WTC11 (cell line): ENCODE data around the gene CLCN6. TPM values are rescaled to one million over a fixed set of nuclear protein-coding genes. Genes with fewer than 3 reads are reported as not detected.

Experiments used
- ATAC-seq: fragments of 200-7000 bp; cut with Tn5 transposase; 2 replicates; pipeline ENCODE4 v1.10.0; 2021; ENCODE audit warnings: mild to moderate bottlenecking, moderate library complexity
- CTCF ChIA-PET: fragments of 300-600 bp; sonication (Branson Sonifier 250); formaldehyde crosslinking; loops from one replicate; lab custom pipeline; 2021; ENCODE audit warnings: antibody characterized with exemption; lab: Charles Lee
- POLR2A ChIA-PET: fragments of 350-600 bp; sonication (Branson Sonifier 250); formaldehyde crosslinking; loops from one replicate; lab custom pipeline; 2021; ENCODE audit warnings: antibody characterized with exemption; lab: Charles Lee
- DNase-seq: peaks from one replicate; pipeline ENCODE4 v3.0.0; 2021; ENCODE audit warnings: low spot score
- H3K27ac Mint-ChIP-seq: 2 replicates; pipeline ENCODE4 v1.8.0; 2021; ENCODE audit warnings: mixed read lengths
- H3K27me3 Mint-ChIP-seq: 2 replicates; pipeline ENCODE4 v1.8.0; 2021; ENCODE audit warnings: low read depth, mild to moderate bottlenecking, moderate library complexity, mixed read lengths
- H3K36me3 Mint-ChIP-seq: 2 replicates; pipeline ENCODE4 v1.8.0; 2021; ENCODE audit warnings: mixed read lengths
- H3K4me1 Mint-ChIP-seq: 2 replicates; pipeline ENCODE4 v1.8.0; 2022; ENCODE audit warnings: mixed read lengths
- H3K4me3 Mint-ChIP-seq: 2 replicates; pipeline ENCODE4 v1.8.0; 2021; ENCODE audit warnings: mild to moderate bottlenecking, moderate library complexity, mixed read lengths
- H3K9me3 Mint-ChIP-seq: 2 replicates; pipeline ENCODE4 v1.8.0; 2021; ENCODE audit warnings: mixed read lengths
- CREM ChIP-seq: sonication (generic); formaldehyde crosslinking; IDR thresholded peaks from 2 replicates; pipeline ENCODE4 v1.8.1; 2022; ENCODE audit warnings: mild to moderate bottlenecking, missing genetic modification reagents, moderate library complexity
- ERG ChIP-seq: fragments of 250-450 bp; sonication (Bioruptor Pico); IDR thresholded peaks from 2 replicates; pipeline ENCODE4 v1.8.0; 2021; ENCODE audit warnings: mild to moderate bottlenecking
- ESRRA ChIP-seq: sonication (generic); formaldehyde crosslinking; IDR thresholded peaks from 2 replicates; pipeline ENCODE4 v1.8.1; 2022; ENCODE audit warnings: mild to moderate bottlenecking, missing genetic modification reagents, borderline replicate concordance
- GABPB1 ChIP-seq: sonication (generic); formaldehyde crosslinking; IDR thresholded peaks from 2 replicates; pipeline ENCODE4 v1.8.1; 2023; ENCODE audit warnings: mild to moderate bottlenecking, missing genetic modification reagents
- GRHL2 ChIP-seq: fragments of 250-450 bp; sonication (Bioruptor Pico); IDR thresholded peaks from 2 replicates; pipeline ENCODE4 v1.8.0; 2022; ENCODE audit warnings: mild to moderate bottlenecking, moderate library complexity; ENCODE audit not compliant: insufficient replicate concordance, severe bottlenecking
- IRF2 ChIP-seq: sonication (generic); formaldehyde crosslinking; IDR thresholded peaks from 2 replicates; pipeline ENCODE4 v1.8.0; 2022; ENCODE audit warnings: low read depth, missing genetic modification reagents, borderline replicate concordance
- NFYB ChIP-seq: sonication (generic); formaldehyde crosslinking; conservative IDR thresholded peaks from 2 replicates; pipeline ENCODE4 v1.8.0; 2022; ENCODE audit warnings: low read depth, missing genetic modification reagents
- PRDM15 ChIP-seq: sonication (generic); formaldehyde crosslinking; IDR thresholded peaks from 2 replicates; pipeline ENCODE4 v1.8.0; 2022; ENCODE audit warnings: missing genetic modification reagents
- RELA ChIP-seq: sonication (generic); formaldehyde crosslinking; IDR thresholded peaks from 2 replicates; pipeline ENCODE4 v1.8.1; 2022; ENCODE audit warnings: missing genetic modification reagents, mild to moderate bottlenecking, borderline replicate concordance
- SOX15 ChIP-seq: fragments of 250-450 bp; sonication (Bioruptor Pico); IDR thresholded peaks from 2 replicates; pipeline ENCODE4 v1.9.0; 2021; ENCODE audit warnings: mild to moderate bottlenecking
- SP1 ChIP-seq: sonication (generic); formaldehyde crosslinking; conservative IDR thresholded peaks from 2 replicates; pipeline ENCODE4 v1.8.1; 2022; ENCODE audit warnings: missing genetic modification reagents
- TP53 ChIP-seq: sonication (generic); formaldehyde crosslinking; IDR thresholded peaks from 2 replicates; pipeline ENCODE4 v1.8.1; 2023; ENCODE audit warnings: mild to moderate bottlenecking, missing genetic modification reagents
- USF1 ChIP-seq: sonication (generic); formaldehyde crosslinking; IDR thresholded peaks from 2 replicates; pipeline ENCODE4 v1.8.0; 2022; ENCODE audit warnings: mild to moderate bottlenecking, missing genetic modification reagents
- ZMAT4 ChIP-seq: fragments of 250-450 bp; sonication (Bioruptor Pico); IDR thresholded peaks from 2 replicates; pipeline ENCODE4 v1.9.0; 2021; ENCODE audit warnings: mild to moderate bottlenecking
- ZNF138 ChIP-seq: sonication (generic); formaldehyde crosslinking; conservative IDR thresholded peaks from 2 replicates; pipeline ENCODE4 v1.8.1; 2022; ENCODE audit warnings: mild to moderate bottlenecking, moderate library complexity, missing genetic modification reagents
- ZNF219 ChIP-seq: sonication (generic); formaldehyde crosslinking; IDR thresholded peaks from 2 replicates; pipeline ENCODE4 v1.8.0; 2023; ENCODE audit warnings: missing genetic modification reagents, mild to moderate bottlenecking, borderline replicate concordance
- ZNF317 ChIP-seq: sonication (generic); formaldehyde crosslinking; IDR thresholded peaks from 2 replicates; pipeline ENCODE4 v1.8.1; 2023; ENCODE audit warnings: low read depth, mild to moderate bottlenecking, moderate library complexity, missing genetic modification reagents, borderline replicate concordance
- ZNF671 ChIP-seq: fragments of 250-450 bp; sonication (Bioruptor Pico); IDR thresholded peaks from 2 replicates; pipeline ENCODE4 v1.8.0; 2021; ENCODE audit warnings: mild to moderate bottlenecking
- total RNA-seq: library from RNA; stranded (reverse); gene quantifications from 3 replicates; pipeline ENCODE4 v1.2.3, GENCODE V29; 2021
- TF ChIP-seq, protein P1 (sequence below): fragments of 250-450 bp; sonication (Bioruptor Pico); conservative IDR thresholded peaks from 2 replicates; pipeline ENCODE4 v1.9.0; 2021; ENCODE audit warnings: mild to moderate bottlenecking
- TF ChIP-seq, protein P2 (sequence below): sonication (generic); formaldehyde crosslinking; IDR thresholded peaks from 2 replicates; pipeline ENCODE4 v1.8.0; 2022; ENCODE audit warnings: mild to moderate bottlenecking, missing genetic modification reagents
- TF ChIP-seq, protein P3 (sequence below): sonication (generic); formaldehyde crosslinking; IDR thresholded peaks from 2 replicates; pipeline ENCODE4 v1.8.0; 2022; ENCODE audit warnings: mild to moderate bottlenecking, missing genetic modification reagents
- TF ChIP-seq, protein P4 (sequence below): sonication (generic); formaldehyde crosslinking; IDR thresholded peaks from 2 replicates; pipeline ENCODE4 v1.8.1; 2022; ENCODE audit warnings: missing genetic modification reagents, borderline replicate concordance
- TF ChIP-seq, protein P5 (sequence below): sonication (generic); formaldehyde crosslinking; IDR thresholded peaks from 2 replicates; pipeline ENCODE4 v1.8.1; 2022; ENCODE audit warnings: mild to moderate bottlenecking, missing genetic modification reagents, moderate library complexity, borderline replicate concordance

Gene CLCN6
- total RNA-seq, 1 experiment from 2014 or later, result 22.3 TPM

DNA sequence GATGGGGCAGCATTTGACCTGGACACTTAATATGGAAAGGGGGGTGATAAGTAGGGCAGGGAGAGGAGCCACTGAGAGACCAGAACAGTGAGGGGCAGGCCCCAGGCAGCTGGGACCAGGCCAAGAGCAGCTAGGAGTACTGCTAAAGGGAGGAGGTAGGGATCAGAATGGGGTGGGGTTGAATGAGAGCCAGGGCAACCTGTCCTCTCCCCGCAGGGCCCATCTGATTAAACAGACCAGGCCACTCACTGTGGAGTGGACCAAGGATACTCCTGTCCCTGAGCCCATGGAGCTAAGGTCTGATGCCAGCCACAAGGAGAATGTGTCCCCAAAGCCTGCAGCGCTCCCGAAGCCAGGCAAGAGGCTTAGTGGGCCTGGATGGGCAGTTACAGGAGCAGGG, 41.9 kb upstream of the CLCN6 start (continued):
- TF ChIP-seq, protein P1, sequence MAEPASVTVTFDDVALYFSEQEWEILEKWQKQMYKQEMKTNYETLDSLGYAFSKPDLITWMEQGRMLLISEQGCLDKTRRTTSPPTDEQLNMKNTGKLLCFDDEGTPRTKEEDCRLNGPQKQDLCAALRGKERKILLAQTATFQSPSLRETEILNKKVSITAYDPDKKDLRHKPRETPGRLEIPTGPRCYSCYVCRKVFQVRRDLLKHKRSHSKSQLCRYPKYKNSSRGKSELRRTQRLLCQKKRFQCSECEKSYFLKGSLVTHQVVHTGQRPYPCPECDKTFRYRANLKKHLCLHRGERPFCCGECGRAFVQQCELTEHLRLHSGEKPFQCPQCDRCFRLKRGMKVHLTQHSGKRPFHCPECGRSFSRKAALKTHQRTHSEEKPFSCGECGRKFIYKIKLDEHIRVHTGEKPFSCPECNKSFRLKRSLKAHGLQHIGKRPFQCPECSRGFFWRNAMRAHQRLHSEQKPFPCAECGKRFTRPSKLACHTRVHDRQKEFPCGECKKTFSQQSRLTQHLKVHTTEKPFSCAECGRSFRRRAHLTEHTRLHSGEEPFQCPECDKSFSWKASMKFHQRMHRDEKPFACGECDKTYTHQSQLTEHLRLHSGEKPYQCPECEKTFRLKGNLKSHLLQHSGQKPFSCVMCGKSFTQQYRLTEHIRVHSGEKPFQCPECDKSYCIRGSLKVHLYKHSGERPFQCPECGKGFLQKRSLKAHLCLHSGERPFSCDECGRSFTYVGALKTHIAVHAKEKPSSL (CRISPR knock-in tag), result no peak
- TF ChIP-seq, protein P2, sequence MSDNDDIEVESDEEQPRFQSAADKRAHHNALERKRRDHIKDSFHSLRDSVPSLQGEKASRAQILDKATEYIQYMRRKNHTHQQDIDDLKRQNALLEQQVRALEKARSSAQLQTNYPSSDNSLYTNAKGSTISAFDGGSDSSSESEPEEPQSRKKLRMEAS (CRISPR knock-in tag), result no peak
- TF ChIP-seq NFYB (CRISPR knock-in tag) (no peak), GABPB1 (CRISPR knock-in tag) (no peak), ERG (CRISPR knock-in tag) (no peak), SP1 (CRISPR knock-in tag) (no peak), ZNF138 (CRISPR knock-in tag) (no peak), CREM (CRISPR knock-in tag) (no peak)
- TF ChIP-seq, protein P3, sequence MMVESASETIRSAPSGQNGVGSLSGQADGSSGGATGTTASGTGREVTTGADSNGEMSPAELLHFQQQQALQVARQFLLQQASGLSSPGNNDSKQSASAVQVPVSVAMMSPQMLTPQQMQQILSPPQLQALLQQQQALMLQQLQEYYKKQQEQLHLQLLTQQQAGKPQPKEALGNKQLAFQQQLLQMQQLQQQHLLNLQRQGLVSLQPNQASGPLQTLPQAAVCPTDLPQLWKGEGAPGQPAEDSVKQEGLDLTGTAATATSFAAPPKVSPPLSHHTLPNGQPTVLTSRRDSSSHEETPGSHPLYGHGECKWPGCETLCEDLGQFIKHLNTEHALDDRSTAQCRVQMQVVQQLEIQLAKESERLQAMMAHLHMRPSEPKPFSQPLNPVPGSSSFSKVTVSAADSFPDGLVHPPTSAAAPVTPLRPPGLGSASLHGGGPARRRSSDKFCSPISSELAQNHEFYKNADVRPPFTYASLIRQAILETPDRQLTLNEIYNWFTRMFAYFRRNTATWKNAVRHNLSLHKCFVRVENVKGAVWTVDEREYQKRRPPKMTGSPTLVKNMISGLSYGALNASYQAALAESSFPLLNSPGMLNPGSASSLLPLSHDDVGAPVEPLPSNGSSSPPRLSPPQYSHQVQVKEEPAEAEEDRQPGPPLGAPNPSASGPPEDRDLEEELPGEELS (CRISPR knock-in tag), result no peak

GRCh38 chr1:11764519-11764918, 41.5 kb upstream of the CLCN6 start:
- no peak overlapping the region for H3K4me3 Mint-ChIP-seq
- H3K27ac Mint-ChIP-seq, result no peak overlapping the region
- no peak for ATAC-seq
- CTCF ChIA-PET, result interaction anchor here (1.0 to 7.1 kb wide), 2 partner anchors 20 to 53 kb away, joined by 4 to 41 read pairs; no protein-coding TSS in a partner anchor
- POLR2A ChIA-PET, result no interaction called here
- no peak for DNase-seq
- H3K36me3 Mint-ChIP-seq, result no peaks in the 10 kb centered on the region
- TF ChIP-seq ZNF671 (CRISPR knock-in tag) (no peak), PRDM15 (CRISPR knock-in tag) (no peak), ESRRA (CRISPR knock-in tag) (no peak), ZNF317 (no peak), GRHL2 (CRISPR knock-in tag) (no peak), RELA (CRISPR knock-in tag) (no peak), ZNF138 (CRISPR knock-in tag) (no peak), IRF2 (CRISPR knock-in tag) (no peak), USF1 (CRISPR knock-in tag) (no peak), SOX15 (no peak), TP53 (CRISPR knock-in tag) (no peak), ZMAT4 (CRISPR knock-in tag) (no peak), ZNF219 (CRISPR knock-in tag) (no peak)
- TF ChIP-seq, protein P4, sequence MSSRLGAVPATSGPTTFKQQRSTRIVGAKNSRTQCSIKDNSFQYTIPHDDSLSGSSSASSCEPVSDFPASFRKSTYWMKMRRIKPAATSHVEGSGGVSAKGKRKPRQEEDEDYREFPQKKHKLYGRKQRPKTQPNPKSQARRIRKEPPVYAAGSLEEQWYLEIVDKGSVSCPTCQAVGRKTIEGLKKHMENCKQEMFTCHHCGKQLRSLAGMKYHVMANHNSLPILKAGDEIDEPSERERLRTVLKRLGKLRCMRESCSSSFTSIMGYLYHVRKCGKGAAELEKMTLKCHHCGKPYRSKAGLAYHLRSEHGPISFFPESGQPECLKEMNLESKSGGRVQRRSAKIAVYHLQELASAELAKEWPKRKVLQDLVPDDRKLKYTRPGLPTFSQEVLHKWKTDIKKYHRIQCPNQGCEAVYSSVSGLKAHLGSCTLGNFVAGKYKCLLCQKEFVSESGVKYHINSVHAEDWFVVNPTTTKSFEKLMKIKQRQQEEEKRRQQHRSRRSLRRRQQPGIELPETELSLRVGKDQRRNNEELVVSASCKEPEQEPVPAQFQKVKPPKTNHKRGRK (CRISPR knock-in tag), result no peak
- TF ChIP-seq, protein P5, sequence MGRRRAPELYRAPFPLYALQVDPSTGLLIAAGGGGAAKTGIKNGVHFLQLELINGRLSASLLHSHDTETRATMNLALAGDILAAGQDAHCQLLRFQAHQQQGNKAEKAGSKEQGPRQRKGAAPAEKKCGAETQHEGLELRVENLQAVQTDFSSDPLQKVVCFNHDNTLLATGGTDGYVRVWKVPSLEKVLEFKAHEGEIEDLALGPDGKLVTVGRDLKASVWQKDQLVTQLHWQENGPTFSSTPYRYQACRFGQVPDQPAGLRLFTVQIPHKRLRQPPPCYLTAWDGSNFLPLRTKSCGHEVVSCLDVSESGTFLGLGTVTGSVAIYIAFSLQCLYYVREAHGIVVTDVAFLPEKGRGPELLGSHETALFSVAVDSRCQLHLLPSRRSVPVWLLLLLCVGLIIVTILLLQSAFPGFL, result no peak
- peaks cover 41% of the 10 kb centered on the region for H3K27me3 Mint-ChIP-seq
- H3K9me3 Mint-ChIP-seq, result no peaks in the 10 kb centered on the region
- peaks cover 10% of the 10 kb centered on the region for H3K4me1 Mint-ChIP-seq
